Measurements from ENCODE around the gene DEPDC5.

DNA sequence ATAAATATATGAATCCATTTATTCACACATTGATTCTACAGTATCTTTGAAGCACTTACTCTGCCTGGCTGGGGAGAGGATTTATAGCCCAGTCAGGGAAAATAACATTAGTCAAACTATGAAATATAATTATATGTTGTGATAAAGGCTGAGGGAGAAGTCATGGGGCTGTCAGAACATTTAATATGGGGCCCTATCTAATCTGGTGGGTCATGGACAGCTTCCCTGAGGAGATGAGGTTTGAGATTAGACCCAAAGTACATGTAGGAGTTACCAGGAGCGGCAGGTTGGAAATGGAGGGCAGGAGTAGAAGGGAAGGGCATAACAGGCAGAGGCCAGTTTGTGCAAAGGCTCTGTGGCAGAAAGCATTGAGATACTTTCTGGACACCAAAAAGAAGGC is 86.2 kb downstream of the DEPDC5 start:
- TF ChIP-seq POLR2A (IDR thresholded peaks at IDR 0.05), result no peak
- TF ChIP-seq, protein P1, sequence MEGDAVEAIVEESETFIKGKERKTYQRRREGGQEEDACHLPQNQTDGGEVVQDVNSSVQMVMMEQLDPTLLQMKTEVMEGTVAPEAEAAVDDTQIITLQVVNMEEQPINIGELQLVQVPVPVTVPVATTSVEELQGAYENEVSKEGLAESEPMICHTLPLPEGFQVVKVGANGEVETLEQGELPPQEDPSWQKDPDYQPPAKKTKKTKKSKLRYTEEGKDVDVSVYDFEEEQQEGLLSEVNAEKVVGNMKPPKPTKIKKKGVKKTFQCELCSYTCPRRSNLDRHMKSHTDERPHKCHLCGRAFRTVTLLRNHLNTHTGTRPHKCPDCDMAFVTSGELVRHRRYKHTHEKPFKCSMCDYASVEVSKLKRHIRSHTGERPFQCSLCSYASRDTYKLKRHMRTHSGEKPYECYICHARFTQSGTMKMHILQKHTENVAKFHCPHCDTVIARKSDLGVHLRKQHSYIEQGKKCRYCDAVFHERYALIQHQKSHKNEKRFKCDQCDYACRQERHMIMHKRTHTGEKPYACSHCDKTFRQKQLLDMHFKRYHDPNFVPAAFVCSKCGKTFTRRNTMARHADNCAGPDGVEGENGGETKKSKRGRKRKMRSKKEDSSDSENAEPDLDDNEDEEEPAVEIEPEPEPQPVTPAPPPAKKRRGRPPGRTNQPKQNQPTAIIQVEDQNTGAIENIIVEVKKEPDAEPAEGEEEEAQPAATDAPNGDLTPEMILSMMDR (IDR thresholded peaks at IDR 0.05), result no peak

Data from Peyer's patch (tissue), 4 donors.